RWPE1 (cell line): Measurements from ENCODE around the gene NR3C2.

Experiments
- CTCF ChIA-PET: fragments of 350-600 bp; sonication (Branson Sonifier 250); formaldehyde crosslinking; extraction: SDS; loops from one replicate; lab custom pipeline; 2021; lab: Yijun Ruan, JAX
- POLR2A ChIA-PET: fragments of 400-600 bp; formaldehyde crosslinking; extraction: SDS; loops from one replicate; lab custom pipeline; 2020; ENCODE audit warnings: antibody characterized with exemption; ENCODE audit not compliant: low non-redundant PET; lab: Yijun Ruan, JAX
- DNase-seq: peaks from one replicate; pipeline ENCODE4 v3.0.0; 2012; ENCODE audit warnings: low spot score
- H3K27ac ChIP-seq: fragments of 450-650 bp; 2 replicates; pipeline ENCODE4 v1.5.1; 2017
- CTCF ChIP-seq: fragments of 450-650 bp; conservative IDR thresholded peaks from 2 replicates; pipeline ENCODE4 v1.5.1; 2017; ENCODE audit warnings: low read depth, mild to moderate bottlenecking

Gene NR3C2

GRCh38 chr4:148295642-148296041 is 146.6 kb downstream of the NR3C2 start:
- DNase-seq: no peak
- CTCF ChIA-PET: interaction anchor here (0.6 kb wide), 1 partner anchor 742 kb away, joined by 6 read pairs; no protein-coding TSS in a partner anchor
- POLR2A ChIA-PET: no interaction called here
- H3K27ac ChIP-seq: no peak overlapping the region
- TF ChIP-seq CTCF: no peak

DNA sequence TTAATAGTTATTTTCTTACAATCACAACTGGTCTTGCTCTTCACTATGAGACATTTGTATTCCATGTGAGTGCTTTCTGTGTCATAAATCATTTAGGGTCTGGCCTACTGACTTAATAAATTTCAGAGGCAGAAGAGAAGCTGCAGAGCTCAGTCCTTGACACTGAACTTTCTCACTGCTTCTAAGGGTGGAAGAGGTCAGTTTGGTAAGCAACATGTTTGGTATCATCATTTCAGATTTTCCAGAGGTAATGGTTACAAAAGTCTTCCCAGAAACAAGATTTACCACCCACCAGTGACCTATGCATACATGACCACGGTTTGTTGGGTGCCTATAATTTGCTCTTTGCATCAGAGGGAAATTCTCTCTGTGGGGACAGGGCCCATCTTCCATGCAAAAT is 148.6 kb downstream of the NR3C2 start:
- H3K27ac ChIP-seq: no peak overlapping the region
- POLR2A ChIA-PET: no interaction called here
- DNase-seq: no peak
- CTCF ChIA-PET: no interaction called here
- no peak for TF ChIP-seq CTCF

GRCh38 chr4:148292686-148293085 is 149.5 kb downstream of the NR3C2 start:
- H3K27ac ChIP-seq: no peak overlapping the region
- CTCF ChIA-PET: no interaction called here
- no peak for DNase-seq
- POLR2A ChIA-PET: no interaction called here
- TF ChIP-seq CTCF: no peak

GRCh38 chr4:148289740-148290139 is 152.5 kb downstream of the NR3C2 start:
- ChIA-PET CTCF (no interaction called here), POLR2A (no interaction called here)
- no peak for DNase-seq
- no peak overlapping the region for H3K27ac ChIP-seq
- no peak for TF ChIP-seq CTCF

- no peak for TF ChIP-seq CTCF
- no peak overlapping the region for H3K27ac ChIP-seq
- DNase-seq: no peak
- POLR2A ChIA-PET: no interaction called here
- CTCF ChIA-PET: interaction anchor here (0.7 kb wide), 1 partner anchor 10 kb away, joined by 4 read pairs; no protein-coding TSS in a partner anchor
Measured at GRCh38 chr4:148288448-148288847, 153.8 kb downstream of the NR3C2 start.

GRCh38 chr4:148287111-148287510 is 155.1 kb downstream of the NR3C2 start:
- CTCF ChIA-PET: no interaction called here
- POLR2A ChIA-PET: no interaction called here
- DNase-seq: no peak
- TF ChIP-seq CTCF: no peak
- H3K27ac ChIP-seq: no peak overlapping the region

DNA sequence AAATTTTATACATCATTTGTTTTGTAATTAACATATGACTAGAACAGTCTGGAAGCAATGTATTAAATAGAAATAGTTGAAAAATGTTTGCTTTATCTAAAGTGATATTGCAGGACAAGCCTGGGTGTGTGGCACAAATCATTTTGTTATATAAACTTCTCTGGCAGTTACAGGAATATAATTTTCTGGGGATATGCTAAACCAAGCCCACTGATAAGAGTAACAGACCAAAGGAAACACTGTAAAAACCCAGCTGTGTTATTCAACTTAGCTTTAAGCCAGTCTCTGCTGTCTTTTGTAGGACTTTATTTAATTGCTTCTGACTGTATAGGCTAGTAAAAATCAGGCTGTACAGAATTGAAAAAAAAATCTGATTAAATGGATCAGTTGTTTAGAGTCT is 156.2 kb downstream of the NR3C2 start:
- DNase-seq: no peak
- no peak for TF ChIP-seq CTCF
- ChIA-PET CTCF (no interaction called here), POLR2A (no interaction called here)
- H3K27ac ChIP-seq: no peak overlapping the region
